Measurements from ENCODE around the gene PTH2R.

DNA sequence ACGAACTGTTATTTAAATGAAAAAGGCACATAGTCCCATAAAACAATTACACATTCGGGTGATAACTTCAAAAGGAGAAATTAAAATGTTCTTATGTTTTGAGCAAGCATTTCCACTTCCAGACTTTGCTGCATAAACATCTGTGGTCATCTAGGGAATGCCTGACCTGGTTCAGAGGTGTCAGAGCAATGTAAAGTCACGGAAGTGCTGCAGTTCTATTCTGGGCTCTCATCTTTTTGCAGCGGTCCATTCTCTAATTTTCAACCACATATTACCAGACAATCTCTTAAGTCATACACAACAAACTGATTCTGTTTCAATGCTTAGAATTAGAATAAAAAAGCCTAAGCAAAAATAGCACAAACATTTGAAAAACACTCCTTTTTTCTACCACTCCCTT lies 22.0 kb upstream of the PTH2R start:
- TF ChIP-seq, protein P1, sequence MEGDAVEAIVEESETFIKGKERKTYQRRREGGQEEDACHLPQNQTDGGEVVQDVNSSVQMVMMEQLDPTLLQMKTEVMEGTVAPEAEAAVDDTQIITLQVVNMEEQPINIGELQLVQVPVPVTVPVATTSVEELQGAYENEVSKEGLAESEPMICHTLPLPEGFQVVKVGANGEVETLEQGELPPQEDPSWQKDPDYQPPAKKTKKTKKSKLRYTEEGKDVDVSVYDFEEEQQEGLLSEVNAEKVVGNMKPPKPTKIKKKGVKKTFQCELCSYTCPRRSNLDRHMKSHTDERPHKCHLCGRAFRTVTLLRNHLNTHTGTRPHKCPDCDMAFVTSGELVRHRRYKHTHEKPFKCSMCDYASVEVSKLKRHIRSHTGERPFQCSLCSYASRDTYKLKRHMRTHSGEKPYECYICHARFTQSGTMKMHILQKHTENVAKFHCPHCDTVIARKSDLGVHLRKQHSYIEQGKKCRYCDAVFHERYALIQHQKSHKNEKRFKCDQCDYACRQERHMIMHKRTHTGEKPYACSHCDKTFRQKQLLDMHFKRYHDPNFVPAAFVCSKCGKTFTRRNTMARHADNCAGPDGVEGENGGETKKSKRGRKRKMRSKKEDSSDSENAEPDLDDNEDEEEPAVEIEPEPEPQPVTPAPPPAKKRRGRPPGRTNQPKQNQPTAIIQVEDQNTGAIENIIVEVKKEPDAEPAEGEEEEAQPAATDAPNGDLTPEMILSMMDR (IDR thresholded peaks at IDR 0.05): no peak
- no peak for TF ChIP-seq POLR2A (IDR thresholded peaks at IDR 0.05)

All from Peyer's patch (tissue), 4 donors.